GM10266 (cell line): ENCODE data around the gene GRIK3.

ENCODE experiments used
- DNase-seq: peaks from one replicate; pipeline ENCODE4 v3.0.0; 2012; ENCODE audit errors: extremely low spot score
- TF ChIP-seq, protein P1 (sequence below): IDR thresholded peaks from 2 replicates; pipeline ENCODE4 v1.5.1; 2012; ENCODE audit warnings: mild to moderate bottlenecking, low read depth; ENCODE audit not compliant: control insufficient read depth, insufficient read depth; ENCODE audit errors: missing control alignments

GRIK3 gene

DNA sequence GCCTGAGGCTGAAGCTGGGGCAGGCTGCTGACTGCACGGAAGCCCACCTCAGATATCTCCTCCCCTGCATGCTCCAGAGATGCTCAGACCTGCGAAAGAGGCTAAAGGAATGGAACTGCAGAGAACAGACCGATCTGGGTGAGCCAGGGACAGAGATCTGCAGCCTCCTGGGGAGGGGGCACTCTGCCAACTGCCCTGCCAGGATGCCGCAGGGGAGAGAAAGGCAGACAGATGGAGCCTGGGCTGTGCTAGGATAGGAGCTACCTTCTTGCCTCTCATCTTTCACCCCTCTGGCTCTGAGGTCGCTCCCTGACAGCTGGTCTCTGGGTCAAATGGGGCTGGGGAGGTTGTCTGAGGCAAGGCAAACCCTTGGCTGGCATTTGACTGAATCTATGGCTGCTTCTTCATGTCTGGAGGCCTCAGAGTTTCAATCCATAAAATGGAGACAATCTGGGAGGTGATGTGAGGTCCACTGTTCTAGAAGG, 238.2 kb downstream of the GRIK3 start:
- DNase-seq = no peak
- TF ChIP-seq, protein P1, sequence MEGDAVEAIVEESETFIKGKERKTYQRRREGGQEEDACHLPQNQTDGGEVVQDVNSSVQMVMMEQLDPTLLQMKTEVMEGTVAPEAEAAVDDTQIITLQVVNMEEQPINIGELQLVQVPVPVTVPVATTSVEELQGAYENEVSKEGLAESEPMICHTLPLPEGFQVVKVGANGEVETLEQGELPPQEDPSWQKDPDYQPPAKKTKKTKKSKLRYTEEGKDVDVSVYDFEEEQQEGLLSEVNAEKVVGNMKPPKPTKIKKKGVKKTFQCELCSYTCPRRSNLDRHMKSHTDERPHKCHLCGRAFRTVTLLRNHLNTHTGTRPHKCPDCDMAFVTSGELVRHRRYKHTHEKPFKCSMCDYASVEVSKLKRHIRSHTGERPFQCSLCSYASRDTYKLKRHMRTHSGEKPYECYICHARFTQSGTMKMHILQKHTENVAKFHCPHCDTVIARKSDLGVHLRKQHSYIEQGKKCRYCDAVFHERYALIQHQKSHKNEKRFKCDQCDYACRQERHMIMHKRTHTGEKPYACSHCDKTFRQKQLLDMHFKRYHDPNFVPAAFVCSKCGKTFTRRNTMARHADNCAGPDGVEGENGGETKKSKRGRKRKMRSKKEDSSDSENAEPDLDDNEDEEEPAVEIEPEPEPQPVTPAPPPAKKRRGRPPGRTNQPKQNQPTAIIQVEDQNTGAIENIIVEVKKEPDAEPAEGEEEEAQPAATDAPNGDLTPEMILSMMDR = no peak

DNA sequence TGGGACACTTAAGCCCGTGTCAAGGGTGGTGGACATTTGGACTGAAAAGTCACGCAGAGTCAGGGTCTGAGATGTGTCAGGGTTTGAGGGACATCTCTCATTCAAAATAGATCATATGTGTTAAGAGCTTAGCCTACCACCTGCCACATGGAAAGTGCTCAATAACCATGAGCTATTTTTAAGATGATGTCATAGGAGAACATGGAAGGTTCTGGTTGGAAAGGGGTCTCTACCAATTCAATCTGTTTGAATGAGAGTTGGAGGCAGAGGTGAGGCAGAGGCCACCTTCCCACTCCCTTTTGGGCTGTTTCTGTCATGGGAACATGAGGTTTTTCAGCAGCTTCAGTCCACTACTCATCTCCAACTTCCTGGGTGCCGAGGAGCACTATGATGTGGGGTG, 239.9 kb downstream of the GRIK3 start:
- no peak for DNase-seq
- TF ChIP-seq, protein P1 = no peak

DNA sequence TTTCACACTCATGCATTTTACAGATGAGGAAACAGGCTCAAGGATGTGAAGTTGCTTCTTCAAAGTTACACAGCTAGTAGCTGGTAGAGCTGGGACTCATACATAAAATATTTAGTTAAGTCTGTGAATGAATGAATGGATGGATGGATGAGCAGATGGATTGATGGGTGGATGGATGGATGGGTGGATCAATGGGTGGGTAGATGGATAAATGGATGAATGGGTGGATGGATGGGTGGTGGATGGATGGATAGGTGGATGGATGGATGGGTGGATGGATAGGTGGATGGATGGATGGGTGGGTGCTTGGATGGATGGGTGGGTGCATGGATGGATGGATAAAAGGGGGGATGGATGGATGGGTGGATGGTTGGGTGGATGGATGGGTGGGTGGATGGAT, 240.9 kb downstream of the GRIK3 start:
- TF ChIP-seq, protein P1 = no peak
- DNase-seq = no peak

DNA sequence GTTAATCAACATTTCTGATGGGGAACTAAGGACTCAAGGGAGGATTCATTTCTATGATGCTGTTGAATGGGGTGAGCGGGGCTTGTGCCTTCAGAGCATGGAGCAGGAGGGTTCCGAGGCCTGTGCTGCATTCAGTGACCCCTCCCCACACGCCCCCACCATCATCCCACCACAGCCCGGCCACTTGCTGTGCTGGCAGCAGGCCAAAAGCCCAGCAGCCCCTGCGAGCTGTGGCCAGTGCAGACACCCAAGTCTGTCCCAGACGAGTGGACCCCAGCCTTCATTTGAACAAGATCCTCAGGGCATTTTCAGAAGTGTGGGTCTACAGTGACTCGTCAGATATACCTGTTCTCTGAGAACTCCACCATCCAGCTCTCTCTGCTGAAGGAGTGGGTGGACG, 242.0 kb downstream of the GRIK3 start:
- TF ChIP-seq, protein P1 = no peak
- DNase-seq = no peak

DNA sequence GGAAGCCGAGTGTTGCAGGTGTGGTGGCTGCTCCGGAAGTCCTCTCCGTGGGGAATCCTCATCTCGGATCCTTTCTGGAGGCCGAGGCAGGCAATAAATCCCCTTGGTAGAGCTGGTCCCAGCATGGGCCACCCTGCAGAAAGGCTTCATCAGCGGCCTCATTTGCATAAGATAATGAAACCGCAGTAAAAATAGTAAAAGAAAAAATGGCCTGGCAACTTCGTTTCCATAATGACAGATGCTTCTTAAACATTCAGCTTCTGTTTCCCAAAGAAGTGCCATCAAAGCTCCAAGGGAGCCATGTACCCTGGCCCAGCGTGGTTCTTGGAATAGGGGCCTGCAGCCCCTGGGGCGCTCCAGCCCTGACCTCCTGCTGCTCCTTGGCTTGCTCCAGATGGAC, 244.1 kb downstream of the GRIK3 start:
- DNase-seq = no peak
- TF ChIP-seq, protein P1 = no peak

DNA sequence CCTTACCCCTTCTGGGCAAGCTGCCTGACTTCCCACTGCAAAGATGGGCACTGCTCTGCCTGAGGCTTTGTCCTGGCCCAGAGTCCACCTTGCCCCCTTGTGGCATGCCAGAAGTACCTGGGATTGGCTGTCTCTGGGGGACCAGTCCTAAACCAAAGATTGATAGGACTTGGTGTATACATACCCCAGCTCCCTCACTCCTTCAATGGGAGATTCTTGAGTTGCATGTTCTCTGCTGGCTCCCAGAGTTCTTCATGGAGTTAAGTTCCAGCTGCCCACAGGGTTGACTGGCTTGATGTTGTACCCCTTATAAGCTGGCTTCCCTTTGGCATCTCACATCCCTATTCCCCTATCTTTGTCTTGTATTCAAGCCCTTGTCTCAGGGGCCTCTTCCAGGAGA, 244.8 kb downstream of the GRIK3 start:
- no peak for DNase-seq
- TF ChIP-seq, protein P1 = no peak

DNA sequence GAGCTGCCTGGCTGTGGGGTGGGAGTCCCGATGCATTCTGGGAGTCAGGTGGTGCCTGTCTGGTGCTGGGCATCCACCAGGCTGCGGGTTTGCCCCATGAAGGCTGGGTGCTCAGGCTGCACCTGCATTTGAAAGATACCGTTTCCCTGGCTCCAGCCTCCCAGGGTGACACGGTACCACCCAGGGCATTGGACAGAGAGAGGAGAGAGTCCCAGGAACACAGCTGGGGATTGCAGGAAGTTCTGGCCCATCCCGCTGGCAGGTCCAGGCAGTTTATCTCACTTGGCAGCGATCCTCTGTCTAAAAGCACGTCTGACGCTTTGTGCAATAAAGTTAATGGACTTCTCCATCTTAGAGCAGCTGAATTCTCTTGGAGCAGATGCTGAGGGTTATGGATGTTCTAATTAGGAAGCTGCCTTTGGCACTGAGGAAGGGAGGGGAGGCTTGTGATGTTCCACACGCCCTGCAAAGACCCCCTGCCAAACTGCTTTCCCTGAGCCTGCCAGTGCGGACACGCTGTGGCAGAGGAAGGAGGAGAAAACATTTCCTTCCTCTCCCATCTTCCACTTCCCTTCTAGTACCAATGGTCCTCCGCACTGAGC, 246.9 kb downstream of the GRIK3 start:
- no peak for DNase-seq

More for the DNA sequence above, 246.9 kb downstream of the GRIK3 start:
- TF ChIP-seq, protein P1 = no peak
